ENCODE measurements around the gene LAMC1. TPM values are rescaled to one million over a fixed set of nuclear protein-coding genes. Genes with fewer than 3 reads are reported as not detected.
A peak's percentile ranks its signal among the peaks of the same experiment; 100 is the strongest.

The LAMC1 gene
- polyA plus RNA-seq, 1 donor: 297 TPM

DNA sequence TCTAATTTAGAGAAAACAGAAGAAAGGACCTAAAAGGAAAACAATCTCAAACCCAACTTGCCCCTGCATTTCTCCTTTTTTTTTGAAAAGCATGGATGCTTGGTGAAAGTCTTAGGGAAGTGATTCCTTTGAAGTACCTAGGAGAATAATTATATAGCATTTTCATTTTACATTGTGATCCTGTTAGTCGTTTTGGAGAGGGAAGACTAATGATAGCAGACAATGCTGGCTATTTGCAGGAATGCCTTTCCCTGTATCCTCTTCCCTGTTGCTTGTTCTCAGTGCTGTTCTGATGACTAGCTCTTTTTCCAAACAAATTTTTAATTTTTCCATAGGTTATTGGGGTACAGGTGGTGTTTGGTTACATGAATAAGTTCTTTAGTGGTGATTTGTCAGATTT lies 53.9 kb downstream of the LAMC1 start:
- DNase-seq: no peak

GRCh38 chr1:183079712-183080388 lies 56.6 kb downstream of the LAMC1 start:
- DNase-seq: no peak

DNA sequence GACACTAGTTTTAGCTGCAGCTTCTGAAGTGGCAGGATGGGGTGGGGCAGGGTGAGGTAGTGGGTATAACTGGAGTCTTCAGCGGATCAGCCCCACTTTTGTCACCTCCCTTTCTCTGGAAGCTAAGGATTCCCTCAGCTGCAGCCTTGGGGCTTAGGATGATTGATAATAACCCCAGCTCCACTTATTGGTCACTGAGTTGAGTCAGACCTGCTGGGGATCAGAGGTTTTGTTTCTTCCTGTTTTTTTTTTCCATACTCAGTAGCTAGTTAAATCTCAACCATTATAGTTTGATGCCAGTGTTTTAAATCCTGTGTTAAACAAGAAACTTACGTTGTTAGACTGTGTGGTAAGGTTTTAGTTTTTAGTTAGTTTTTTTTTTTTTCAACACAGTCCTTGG lies 57.2 kb downstream of the LAMC1 start:
- DNase-seq: no peak

DNA sequence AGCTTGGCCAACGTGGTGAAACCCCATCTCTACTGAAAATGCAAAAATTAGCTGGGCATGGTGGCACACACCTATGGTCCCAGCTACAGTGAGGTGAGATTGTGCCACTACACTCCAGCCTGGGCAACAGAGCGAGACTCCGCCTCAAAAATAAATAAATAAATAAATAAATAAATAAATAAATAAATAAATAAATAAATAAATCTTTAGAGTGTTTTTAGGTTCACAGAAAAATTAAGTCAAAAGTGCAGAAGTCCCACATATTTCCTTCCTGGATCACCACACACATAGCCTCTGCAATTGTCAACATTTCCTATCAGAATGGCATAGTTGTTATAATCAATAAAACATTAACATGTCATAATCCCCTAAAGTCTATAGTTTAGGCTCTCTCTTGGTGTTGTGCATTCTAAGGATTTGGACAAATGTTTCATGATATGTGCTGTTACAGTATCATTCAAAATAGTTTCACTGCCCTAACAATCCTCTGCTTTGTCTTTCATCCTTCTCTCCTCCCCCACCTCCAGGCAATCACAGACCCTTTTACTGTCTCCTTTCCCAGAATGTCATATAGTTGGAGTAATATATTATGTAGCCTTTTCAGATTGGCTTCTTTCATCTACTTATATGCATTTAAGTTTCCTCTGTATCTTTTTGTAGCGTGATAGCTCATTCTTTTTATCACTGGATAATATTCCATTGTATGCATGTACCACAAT lies 58.3 kb downstream of the LAMC1 start:
- DNase-seq: no peak

- no peak for DNase-seq
These were observed 59.4 kb downstream of the LAMC1 start for GRCh38 chr1:183082650-183083049.

GRCh38 chr1:183087001-183087400 lies 63.8 kb downstream of the LAMC1 start:
- DNase-seq: no peak

DNA sequence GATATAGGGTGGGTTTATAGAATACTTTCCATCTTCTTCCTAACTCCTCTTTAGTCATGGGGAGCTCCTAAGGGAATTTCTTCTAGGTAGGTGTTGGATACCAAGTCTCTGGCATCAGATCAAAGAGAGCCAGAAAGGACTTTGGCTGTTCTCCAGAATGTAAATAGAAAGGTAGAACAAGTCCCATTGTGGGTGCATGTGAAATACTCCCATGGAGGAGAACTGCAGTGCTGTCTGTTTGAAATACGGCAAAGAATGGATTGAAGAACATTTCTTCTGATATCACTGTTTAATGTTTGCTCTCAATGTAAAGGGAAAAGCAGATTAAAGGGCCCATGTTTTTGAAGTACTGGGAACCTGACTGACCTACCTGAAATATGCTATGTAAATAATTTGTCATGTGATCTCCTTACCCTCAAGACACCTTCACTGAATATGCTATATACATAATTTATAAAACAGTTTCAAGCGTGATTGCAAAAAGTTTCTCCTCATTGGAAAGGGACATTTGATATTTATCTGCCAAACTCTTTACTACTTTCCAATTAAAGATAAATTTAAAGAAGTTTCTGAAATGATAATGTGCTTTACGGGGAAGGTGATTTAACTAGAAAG lies 65.9 kb downstream of the LAMC1 start:
- DNase-seq: no peak

DNA sequence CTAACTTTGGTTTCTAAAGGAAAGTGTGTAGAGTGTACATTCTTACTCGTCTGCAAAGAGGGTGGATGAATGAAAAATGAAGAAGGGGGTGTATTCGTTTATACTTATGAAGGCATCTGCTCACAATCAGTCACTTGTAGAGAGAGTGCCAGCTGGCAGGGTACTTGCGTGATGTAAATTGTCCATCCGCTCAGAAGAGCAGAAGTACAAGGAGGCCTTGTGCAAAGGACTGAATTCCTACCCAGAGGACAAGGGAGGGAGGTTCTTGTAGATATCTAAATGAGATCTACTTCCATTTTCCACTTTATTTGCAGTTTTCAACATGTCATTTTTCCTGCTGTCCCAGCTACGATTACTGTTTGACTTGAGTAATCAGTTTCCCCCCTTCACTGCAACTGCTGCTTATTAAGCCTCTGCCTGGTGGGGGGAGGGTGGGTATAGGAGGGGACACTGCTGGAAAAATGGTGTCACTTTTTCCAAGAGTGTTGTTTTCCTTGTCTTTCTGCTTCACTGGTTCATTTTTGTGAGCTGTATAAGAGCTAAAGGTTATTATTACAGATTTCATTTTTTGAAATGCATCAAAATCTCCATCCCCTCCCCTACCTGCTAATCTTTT lies 67.3 kb downstream of the LAMC1 start:
- no peak for DNase-seq

GRCh38 chr1:183091181-183091580 lies 68.0 kb downstream of the LAMC1 start:
- no peak for DNase-seq

GRCh38 chr1:183092350-183092749 lies 69.1 kb downstream of the LAMC1 start:
- DNase-seq: no peak

- no peak for DNase-seq
These were observed 69.9 kb downstream of the LAMC1 start for GRCh38 chr1:183093066-183093668.

DNA sequence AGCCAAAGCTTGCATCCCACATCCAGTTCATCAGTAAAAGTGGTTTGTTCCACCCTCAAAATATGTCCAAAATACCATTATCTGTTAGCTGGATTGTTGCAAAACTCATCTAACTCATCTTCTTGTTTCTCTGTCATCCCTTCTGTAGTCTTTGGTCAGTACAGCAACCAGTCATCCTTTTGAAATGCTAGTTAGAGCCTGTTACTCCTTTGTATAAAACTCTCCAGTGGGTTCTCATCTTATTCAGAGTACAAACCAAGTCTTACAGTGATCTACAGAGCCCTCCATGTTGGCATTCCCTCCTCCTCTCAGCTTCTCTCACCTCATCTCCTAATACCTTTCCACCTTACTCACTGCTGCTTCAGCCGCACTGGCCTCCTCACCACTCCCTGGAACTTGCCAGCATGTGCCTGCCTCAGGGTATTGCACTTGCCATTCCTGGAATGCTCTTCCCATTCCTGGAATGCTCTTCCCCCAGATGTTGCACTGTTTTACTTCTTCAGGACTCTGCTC lies 70.6 kb downstream of the LAMC1 start:
- DNase-seq: no peak

GRCh38 chr1:183094351-183094750 lies 71.1 kb downstream of the LAMC1 start:
- no peak for DNase-seq

GRCh38 chr1:183096351-183096750 lies 73.1 kb downstream of the LAMC1 start:
- no peak for DNase-seq

GRCh38 chr1:183096894-183097293 lies 73.7 kb downstream of the LAMC1 start:
- DNase-seq: peak; percentile 38

- no peak for DNase-seq
These were observed 74.3 kb downstream of the LAMC1 start for GRCh38 chr1:183097438-183098051.

DNA sequence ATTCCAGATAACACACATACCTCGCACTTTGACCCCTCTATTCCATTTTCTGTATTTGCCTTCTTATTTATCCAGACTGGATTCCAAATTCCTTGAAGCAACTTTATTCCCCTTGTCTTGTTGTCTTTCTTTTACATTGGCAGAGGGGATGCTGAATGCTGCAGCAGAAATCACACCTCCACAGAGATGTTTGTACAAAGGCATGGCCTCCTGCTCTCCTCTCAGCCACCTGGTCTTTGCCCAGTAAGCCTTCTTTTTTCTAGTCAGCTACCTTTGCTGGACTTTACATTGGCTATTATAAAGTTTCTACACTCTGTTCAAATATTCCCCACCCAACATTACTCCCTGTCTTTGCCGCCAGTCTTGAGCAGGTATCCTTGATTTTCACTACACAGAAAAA lies 75.1 kb downstream of the LAMC1 start:
- DNase-seq: no peak

DNA sequence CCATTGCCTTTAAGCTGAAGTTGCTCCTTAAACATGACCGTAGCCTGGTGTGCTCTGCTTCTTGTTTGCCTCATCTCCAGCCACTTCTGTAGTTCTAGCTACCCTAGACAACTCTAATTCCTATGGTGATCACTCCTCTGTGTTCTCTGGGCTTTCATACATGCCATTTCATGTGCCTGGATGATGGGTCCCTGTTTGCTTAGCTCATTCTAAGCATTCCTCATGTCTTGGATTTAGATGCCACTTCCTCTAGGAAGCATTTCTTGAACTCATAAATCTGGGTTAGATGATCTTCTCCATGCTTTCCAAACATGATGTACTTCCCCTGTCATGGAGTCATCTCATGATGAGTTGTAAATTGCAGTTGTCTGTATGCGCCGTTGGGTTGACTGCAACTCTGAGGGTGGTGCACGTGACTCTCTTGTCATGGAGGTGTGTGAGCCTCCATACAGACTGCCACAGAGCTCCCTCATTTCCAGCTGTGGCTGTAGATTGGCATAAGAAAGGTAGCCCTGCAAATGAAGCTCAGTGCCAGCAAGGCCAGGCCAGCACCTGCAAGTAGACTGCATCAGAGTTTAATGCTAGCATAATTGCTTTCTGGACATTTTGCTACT lies 77.2 kb downstream of the LAMC1 start:
- no peak for DNase-seq

DNA sequence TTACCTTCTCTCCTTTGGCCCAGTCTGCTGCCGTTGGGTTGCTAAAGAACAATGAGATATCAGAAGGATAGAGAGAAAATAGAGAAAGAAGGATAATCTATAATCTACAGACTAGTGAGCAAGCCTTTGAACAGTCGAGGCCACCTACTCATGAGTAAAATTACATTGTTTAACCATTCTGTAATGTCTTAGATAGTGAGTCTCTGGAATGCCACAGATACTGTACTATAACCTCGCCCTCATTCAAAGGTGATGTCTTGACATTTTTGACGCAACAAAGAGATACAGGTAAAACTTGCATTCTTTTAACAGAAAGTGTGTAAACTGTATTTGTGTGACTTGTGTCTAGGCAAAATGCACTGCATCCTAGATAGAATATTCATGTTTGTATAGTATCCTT lies 77.9 kb downstream of the LAMC1 start:
- DNase-seq: no peak

DNA sequence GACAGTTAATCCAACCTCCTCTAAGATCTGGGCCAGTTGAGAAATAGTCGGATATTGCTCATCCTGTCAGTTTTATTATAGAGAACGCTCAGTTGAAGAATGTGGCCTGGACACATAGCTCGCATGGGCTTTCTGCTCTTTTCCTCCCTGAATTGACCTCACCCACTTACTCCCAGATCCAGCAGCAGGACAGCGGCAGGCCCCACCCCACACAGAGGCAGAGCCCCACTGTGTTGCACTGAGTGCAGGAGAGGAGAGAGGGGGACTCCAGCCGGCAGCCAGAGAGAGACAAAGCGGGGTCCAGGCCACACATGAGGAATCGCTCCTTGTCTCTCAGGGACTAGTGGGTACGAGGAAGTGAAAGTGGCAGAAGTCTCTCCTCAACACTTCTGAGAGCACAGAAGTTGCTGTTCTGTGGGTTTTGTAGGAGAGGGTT lies 78.6 kb downstream of the LAMC1 start:
- DNase-seq: no peak

GRCh38 chr1:183103147-183103546 lies 79.9 kb downstream of the LAMC1 start:
- peak; percentile 32 for DNase-seq
